Fibroblast of upper back skin (primary cell): ENCODE results near the gene PBOV1.
"Not testable (repeated sequence)": the region's sequence is repeated elsewhere in the genome, so short reads cannot be mapped to it uniquely, and the experiment has no call there.

ENCODE experiments used
- DNase-seq: peaks from one replicate; pipeline ENCODE4 v3.0.0-alpha.2; 2013

The PBOV1 gene

GRCh38 chr6:138237463-138237862, 19.2 kb upstream of the PBOV1 start:
- no peak for DNase-seq

- DNase-seq = no peak
Observed at GRCh38 chr6:138235693-138236092, 17.4 kb upstream of the PBOV1 start.

- DNase-seq = no peak
Observed at GRCh38 chr6:138235205-138235604, 16.9 kb upstream of the PBOV1 start.

- peak; percentile 28 for DNase-seq
Observed at GRCh38 chr6:138234363-138234762, 16.1 kb upstream of the PBOV1 start.

GRCh38 chr6:138231381-138231886, 13.1 kb upstream of the PBOV1 start:
- DNase-seq = no peak

GRCh38 chr6:138230759-138231380, 12.6 kb upstream of the PBOV1 start:
- DNase-seq = no peak

- DNase-seq = no peak
Observed at GRCh38 chr6:138230221-138230620, 11.9 kb upstream of the PBOV1 start.

- no peak for DNase-seq
Observed at GRCh38 chr6:138229663-138230179, 11.4 kb upstream of the PBOV1 start.

GRCh38 chr6:138229072-138229471, 10.8 kb upstream of the PBOV1 start:
- no peak for DNase-seq

- DNase-seq = no peak
Observed at GRCh38 chr6:138227316-138227781, 9.1 kb upstream of the PBOV1 start.

GRCh38 chr6:138226700-138227315, 8.5 kb upstream of the PBOV1 start:
- DNase-seq = peak; percentile 31

- DNase-seq = no peak
Observed at GRCh38 chr6:138225953-138226352, 7.7 kb upstream of the PBOV1 start.

- DNase-seq = no peak
Observed at GRCh38 chr6:138222901-138223546, 4.7 kb upstream of the PBOV1 start.

- no peak for DNase-seq
Observed at GRCh38 chr6:138219901-138220300, 1.6 kb upstream of the PBOV1 start.

- DNase-seq = no peak
Observed at GRCh38 chr6:138219398-138219797, 1.1 kb upstream of the PBOV1 start.

GRCh38 chr6:138215093-138215782, 3.1 kb downstream of the PBOV1 start:
- no peak for DNase-seq

GRCh38 chr6:138212530-138212929, 5.8 kb downstream of the PBOV1 start:
- not testable (repeated sequence) for DNase-seq

GRCh38 chr6:138211601-138212000, 6.7 kb downstream of the PBOV1 start:
- DNase-seq = no peak

- DNase-seq = no peak
Observed at GRCh38 chr6:138211048-138211581, 7.2 kb downstream of the PBOV1 start.

GRCh38 chr6:138206862-138207261, 11.4 kb downstream of the PBOV1 start:
- no peak for DNase-seq

GRCh38 chr6:138205437-138206094, 12.7 kb downstream of the PBOV1 start:
- no peak for DNase-seq

GRCh38 chr6:138204792-138205384, 13.4 kb downstream of the PBOV1 start:
- no peak for DNase-seq
